ENCODE data around the gene TSPAN3.
A peak's percentile ranks its signal among the peaks of the same experiment; 100 is the strongest.

The TSPAN3 gene

DNA sequence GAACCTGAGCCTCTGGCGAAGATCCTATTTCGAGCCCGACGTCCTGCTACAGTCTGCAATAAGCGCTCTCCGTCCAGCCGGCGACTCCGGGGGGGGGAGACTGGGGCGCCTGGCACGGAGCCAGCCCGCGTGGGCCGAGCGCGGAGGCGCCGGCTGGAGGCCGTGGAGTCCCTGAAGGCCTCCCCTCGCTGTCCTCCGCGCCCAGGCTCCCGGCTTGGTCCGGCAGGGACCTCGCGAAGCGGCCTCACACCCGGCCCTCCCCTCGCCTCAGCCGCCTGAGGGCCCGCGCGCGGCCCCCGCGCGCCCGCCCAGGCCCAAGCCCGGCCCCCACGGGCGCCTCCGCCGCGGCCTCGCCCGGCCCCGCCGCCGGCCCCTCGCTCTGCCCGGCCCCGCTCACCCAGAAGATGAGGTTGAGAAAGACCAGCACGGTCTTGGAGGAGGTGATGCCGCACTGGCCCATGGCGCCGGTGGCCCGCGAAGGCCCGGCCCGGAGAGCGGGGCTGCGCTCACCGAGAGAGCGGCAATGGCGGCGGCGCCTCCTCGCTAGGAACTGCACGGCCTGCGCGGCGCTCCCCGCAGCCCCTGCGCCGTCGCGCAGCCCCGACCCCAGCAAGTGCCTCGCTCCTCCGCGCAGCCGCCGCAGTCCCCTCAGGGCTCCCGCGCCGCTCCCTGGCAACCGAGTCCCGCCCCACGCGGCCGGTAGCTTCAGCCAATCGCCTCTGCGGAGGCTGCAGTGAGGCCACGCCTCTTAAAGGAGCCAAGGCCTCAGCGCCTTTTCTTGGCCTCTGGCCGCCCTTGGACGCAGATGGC is at the start of gene TSPAN3:
Gene TSPAN3, minus strand, starts transcription at position 615 of the 810 bp plus-strand sequence. Its CDS starts 155 bp downstream, at position 460.
- peak; percentile 88 to 89 for DNase-seq (ENCODE audit: low read depth in 2 of 2)

DNA sequence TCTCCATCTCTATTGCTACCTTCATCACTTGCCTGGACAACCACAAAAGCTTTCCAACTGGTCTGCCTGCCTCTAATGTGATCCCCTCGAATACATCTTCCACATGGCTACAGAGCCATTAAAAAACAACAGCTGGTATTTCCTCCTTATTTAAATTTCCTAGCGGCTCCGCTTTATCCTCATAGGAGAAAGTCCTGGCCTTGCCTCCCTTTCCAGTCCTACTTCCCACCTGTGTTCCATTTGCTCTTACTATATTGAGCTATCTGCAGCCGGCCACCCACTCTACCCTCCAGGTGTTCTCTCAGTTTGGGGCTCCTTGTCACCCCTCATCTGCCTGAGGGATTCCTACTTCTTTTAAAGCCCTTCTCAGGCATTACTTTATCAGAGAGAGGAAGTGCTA is 49.7 kb upstream of the TSPAN3 start:
- DNase-seq (ENCODE audit: low read depth in 2 of 2): no peak

DNA sequence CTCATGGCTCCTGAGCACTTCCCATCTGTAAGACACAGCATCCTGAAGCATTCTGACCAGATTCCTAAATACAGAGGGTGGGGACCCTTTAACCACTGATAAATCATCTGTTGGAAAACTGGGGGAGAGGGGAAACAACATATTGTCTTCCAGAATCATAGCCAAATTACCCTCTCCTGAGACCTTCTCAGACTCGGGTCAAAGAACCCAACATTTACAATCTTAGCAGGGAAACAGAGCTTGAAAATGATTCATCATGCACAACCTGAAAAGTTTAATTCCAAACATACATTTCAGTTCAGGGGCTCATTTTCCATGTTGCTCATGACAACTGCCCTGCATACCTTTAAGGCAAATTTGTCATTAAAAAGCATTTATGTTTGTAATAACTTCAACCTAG is 48.5 kb upstream of the TSPAN3 start:
- DNase-seq (ENCODE audit: low read depth in 2 of 2): no peak

GRCh38 chr15:77118882-77119321 is 48.0 kb upstream of the TSPAN3 start:
- no peak for DNase-seq (ENCODE audit: low read depth in 2 of 2)

DNA sequence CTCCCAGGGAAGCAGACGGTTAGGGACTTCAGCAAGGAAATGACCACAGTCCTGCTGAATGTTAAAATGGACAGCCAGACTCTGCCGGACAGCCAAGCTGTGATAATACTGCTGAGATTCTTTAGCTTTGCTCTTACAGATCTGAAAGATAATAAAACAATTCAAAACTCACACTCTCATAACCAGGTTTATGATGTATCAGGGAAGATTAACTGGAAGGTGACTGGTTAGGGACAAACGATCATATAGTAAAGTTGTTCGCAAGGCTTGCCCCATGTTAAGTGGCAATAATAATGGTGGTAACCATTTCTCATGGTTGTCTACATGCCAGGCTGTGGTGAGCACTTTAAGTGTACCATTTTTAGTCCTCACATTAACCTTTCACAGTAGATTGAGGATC is 44.3 kb upstream of the TSPAN3 start:
- no peak for DNase-seq (ENCODE audit: low read depth in 2 of 2)

DNA sequence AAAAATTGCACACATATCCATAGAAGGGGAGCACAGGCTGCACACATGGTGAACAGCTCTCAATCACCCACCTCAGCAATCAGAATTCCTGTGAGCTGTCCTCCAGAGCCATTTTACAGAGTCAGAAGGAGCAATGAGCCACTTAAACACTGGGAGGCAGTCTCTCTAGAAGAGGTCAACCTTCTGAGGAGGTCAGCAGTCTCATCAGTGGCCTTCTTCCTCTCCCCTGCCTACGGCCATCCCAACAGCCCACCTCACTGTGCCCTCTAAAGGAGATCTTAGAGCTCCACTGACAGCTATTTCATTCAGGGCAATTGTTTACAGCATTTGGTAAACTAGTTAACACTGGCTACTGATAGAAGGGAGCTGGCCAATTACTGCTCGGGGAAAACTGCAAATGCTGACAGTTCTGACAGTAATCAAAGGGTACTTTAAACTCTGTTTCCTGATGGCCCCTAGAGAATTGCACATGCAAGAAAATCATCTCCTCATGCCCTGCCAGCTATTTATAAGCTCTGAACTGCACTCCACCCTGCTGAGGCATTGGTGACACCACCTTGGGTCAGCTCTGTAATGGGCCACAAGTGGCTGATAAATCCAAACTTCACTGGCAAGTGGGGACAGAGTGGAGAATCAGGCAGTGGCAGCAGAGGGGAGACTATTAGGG is 42.1 kb upstream of the TSPAN3 start:
- DNase-seq (ENCODE audit: low read depth in 2 of 2): no peak

- DNase-seq (ENCODE audit: low read depth in 2 of 2): no peak
Measured at GRCh38 chr15:77111789-77112188, 40.9 kb upstream of the TSPAN3 start.

- peak in 1 of 2 donors; percentile 6 for DNase-seq (ENCODE audit: low read depth in 2 of 2)
Measured at GRCh38 chr15:77107531-77108355, 36.8 kb upstream of the TSPAN3 start.

DNA sequence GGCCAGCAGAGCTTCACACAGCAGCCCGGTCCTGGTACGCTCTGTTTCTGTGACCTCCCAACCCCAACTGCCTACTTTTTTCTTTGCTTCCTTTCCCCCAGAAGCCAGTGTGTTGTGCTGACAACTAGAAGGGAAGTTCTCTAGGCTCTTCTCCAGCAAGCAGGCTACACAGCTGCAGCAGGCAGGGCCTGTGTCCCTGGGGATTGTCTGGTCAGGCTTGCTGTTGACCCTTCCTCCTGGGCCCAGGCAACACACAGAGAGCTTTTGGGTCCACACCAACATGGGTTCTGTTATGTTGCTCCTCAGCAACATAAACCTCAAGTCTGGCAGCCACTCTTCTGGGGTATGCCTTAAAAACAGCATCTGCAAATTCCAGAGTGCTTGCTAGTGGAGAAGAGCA is 36.2 kb upstream of the TSPAN3 start:
- DNase-seq (ENCODE audit: low read depth in 2 of 2): no peak

- DNase-seq (ENCODE audit: low read depth in 2 of 2): no peak
Measured at GRCh38 chr15:77104155-77104554, 33.2 kb upstream of the TSPAN3 start.

- DNase-seq (ENCODE audit: low read depth in 2 of 2): no peak
Measured at GRCh38 chr15:77099741-77100463, 29.0 kb upstream of the TSPAN3 start.

- no peak for DNase-seq (ENCODE audit: low read depth in 2 of 2)
Measured at GRCh38 chr15:77098572-77098971, 27.7 kb upstream of the TSPAN3 start.

DNA sequence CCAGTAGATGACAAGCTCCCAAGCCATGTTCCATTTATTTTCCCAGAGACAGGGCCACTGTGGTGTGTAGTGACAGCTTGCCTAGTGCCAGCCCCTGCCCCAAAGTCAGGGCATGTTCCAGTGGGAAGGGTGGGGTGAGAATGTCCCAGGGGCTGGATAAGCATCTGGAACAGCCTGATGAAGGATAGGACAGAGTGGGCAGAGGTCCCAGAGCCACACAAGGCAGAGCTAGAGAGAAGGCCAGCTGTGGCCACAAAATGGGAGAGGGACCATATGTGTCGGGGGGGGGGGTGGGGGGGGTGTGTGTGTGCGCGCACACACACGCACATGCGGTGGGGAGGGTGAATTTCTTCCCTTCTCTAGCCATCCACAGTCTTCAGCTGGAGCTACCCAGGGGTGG is 27.0 kb upstream of the TSPAN3 start:
- no peak for DNase-seq (ENCODE audit: low read depth in 2 of 2)

GRCh38 chr15:77097248-77097721 is 26.4 kb upstream of the TSPAN3 start:
- DNase-seq (ENCODE audit: low read depth in 2 of 2): no peak

DNA sequence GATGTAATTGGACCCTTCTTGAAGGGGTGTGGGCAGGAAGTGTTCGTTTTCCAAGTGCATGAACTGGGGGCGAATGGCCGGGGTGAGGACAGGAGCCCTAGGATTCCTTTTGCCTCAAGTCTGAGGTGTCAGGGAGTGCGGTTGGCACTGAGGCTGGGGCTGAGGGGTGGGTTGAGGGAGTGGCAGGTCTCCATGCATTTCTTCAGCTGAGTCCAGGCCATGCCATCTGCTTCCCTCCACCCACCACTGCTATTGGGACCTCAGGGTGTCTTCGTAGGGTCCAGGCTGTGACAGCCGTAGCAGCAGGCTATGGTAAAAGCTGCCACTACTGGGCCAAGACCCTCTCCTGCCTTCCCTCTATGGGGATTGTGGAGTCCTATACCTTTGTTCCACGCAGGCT is 25.6 kb upstream of the TSPAN3 start:
- no peak for DNase-seq (ENCODE audit: low read depth in 2 of 2)

GRCh38 chr15:77096138-77096537 is 25.2 kb upstream of the TSPAN3 start:
- no peak for DNase-seq (ENCODE audit: low read depth in 2 of 2)

GRCh38 chr15:77094397-77095030 is 23.6 kb upstream of the TSPAN3 start:
- no peak for DNase-seq (ENCODE audit: low read depth in 2 of 2)

DNA sequence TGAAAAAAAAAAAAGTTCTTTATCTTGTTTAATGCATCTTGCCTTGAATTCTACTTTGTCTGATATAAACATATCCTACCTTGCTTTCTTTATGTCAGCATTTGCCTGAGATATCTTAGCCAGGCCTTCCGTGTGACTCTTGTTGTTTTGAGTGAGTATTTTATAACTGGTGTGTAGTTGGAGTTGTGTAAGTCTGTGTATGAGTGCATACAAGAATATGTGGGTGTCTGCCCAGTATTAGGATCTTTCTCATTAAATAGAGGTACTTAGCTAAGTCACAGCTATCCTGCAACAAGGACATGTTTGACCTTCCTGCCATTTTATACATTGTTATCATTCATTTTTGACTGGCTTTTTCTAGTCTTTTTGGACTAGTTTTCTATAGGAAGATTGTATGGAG is 22.5 kb upstream of the TSPAN3 start:
- no peak for DNase-seq (ENCODE audit: low read depth in 2 of 2)

DNA sequence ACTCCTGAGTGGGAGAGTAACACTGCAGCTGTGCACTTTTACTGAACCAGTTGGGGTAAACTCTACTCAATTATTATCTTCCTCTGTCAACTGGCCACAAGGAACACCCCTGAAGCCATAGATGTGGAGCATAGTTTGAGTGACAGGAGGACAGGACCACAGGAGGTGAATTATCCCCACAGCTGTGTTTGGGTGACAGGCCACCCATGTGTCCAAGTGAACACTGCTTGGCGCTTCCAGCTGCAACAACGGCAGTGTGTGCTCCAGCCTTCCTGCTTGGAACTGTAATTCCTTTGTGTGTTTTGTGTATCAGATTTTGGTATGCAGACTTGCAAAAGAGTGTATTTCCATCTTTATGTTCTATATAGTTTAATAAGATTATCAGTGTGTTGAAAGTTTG is 20.2 kb upstream of the TSPAN3 start:
- DNase-seq (ENCODE audit: low read depth in 2 of 2): no peak

- DNase-seq (ENCODE audit: low read depth in 2 of 2): no peak
Measured at GRCh38 chr15:77087213-77087612, 16.3 kb upstream of the TSPAN3 start.

GRCh38 chr15:77085297-77085696 is 14.4 kb upstream of the TSPAN3 start:
- DNase-seq (ENCODE audit: low read depth in 2 of 2): no peak
